ENCODE data around the gene OR1E1.
"Not testable (repeated sequence)": the region's sequence is repeated elsewhere in the genome, so short reads cannot be mapped to it uniquely, and the experiment has no call there.

The OR1E1 gene, protein sequence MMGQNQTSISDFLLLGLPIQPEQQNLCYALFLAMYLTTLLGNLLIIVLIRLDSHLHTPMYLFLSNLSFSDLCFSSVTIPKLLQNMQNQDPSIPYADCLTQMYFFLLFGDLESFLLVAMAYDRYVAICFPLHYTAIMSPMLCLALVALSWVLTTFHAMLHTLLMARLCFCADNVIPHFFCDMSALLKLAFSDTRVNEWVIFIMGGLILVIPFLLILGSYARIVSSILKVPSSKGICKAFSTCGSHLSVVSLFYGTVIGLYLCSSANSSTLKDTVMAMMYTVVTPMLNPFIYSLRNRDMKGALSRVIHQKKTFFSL
- total RNA-seq: 0 to 0.88 (median 0) reads per million in 17 experiments

DNA sequence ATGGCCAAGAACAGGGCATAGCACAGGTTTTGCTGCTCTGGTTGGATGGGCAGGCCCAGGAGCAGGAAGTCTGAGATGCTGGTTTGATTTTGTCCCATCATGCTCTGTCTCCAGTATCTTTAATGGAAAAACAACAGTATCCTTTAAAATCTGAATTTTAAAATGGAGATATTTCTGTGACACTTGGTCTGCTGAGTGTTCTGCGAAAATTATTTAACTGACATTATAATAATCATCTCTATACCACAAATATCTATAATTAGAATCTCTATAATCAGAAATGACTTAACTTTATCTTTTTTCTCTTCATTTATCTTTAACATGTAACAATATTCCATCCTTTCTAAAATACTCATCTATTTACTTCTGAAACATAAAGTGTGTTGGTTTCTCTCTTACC is at the start of gene OR1E1:
Gene OR1E1 (minus strand): TSS at position 101 of the 400 bp plus-strand sequence. CDS start 0 bp downstream, at position 101.
- DNase-seq: no peak

DNA sequence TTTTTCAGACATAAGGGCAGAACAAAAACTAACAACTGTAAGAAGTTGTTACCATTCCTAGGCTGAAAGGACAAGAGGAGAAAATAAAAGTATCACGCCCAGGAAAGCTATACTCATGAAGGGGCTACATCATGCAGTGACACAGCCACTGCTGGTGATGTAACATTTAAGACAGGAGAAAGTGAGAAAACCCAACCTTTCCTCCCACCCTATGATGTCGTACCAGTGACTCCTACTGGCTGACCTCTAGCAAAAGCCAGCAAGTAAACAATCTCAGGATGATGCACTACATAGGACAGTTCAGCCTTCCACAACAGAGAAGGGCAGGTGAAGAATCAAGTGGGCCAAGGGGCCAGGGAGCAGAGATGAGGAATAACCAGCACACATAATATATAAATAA is 49.4 kb upstream of the OR1E1 start:
- DNase-seq: peak in 3 of 4 experiments; percentile 29 to 44 (median 44)

DNA sequence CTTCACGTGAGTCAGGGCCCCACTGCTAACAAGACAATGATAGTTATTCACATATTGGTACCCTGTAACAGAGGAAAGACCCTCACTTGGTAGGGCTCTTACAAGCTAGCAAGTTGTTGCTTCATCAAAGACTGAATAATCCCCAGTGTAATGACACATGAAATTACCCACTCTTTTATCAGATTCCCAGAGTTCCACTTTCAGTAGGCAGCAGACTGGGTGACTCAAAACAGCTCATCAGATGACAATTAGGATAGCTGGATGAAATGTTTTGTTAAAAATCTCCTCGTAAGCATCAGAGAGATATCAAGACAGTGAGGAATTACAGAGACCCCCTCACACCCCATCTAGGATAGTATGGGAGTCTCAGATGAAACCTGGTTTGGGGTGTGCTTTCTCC is 42.2 kb upstream of the OR1E1 start:
- no peak for DNase-seq

DNA sequence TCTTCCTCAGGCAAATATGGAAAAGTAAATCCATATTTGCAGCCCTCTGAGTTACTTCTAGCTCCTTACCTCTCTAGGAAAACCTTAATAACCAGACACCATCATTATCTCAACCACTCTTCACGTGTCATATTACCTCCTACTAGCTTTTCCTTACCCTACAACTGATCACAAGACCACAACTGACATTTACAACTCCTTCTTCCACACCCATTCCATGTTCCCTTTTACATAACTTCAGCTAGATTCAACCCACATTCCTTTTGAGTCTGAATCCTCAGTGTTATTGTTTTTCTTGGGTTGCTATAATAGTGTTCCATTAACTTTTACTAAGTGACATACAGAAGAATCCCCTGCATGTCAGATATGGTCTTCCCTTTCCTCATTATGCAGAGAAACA is 40.2 kb upstream of the OR1E1 start:
- no peak for DNase-seq

DNA sequence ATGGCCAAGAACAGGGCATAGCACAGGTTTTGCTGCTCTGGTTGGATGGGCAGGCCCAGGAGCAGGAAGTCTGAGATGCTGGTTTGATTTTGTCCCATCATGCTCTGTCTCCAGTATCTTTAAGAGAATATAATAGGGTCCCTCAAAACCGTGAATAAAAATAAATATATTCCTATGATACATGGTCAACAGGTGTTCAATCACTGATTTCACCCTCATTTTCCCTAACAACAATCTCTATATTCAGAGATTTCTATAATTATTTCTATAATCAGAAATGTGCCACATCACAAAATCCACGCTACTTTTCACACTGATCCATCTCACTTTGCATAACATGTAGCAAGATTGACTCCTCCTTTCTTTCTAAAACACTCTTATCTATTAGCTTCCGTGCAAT is 35.5 kb upstream of the OR1E1 start, which contains the start of gene OR1E2:
Gene OR1E2 (minus strand): TSS at position 101 of the 400 bp plus-strand sequence. CDS start 0 bp downstream, at position 101.
- DNase-seq: no peak

DNA sequence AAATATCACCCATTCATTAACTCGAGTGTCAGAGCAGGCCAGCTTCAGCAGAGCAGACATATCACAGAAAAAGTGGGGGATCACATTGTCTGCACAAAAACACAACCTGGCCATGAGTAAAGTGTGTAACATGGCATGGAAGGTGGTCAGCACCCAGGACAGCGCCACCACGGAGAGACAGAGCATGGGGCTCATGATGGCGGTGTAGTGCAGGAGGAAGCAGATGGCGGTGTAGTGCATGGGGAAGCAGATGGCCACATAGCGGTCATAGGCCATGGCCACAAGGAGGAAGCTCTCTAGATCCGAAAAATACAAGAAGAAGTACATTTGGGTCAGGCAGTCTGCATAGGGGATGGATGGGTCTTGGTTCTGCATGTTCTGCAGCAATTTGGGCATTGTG is 35.0 kb upstream of the OR1E1 start:
- DNase-seq: peak; percentile 47 to 81 (median 76)

DNA sequence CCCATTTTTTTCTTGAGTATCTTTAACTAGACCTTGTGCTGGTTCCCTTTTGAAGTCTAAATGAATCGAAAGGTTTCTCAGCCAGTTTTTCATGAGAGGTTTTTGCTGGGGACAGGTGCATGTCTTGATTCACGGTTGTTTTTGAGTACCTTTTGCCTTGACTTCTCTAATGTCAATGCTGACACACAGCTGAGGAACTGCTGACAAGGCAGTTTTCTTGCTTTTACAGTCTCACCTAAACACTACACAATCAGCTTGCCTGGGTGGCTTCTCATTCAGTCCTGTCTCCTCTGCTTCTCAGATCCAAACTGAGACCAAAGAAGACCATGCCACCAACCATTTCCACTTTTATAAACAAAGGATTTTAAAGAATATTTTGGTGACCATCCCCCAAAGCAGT is 20.0 kb upstream of the OR1E1 start:
- DNase-seq: no peak

DNA sequence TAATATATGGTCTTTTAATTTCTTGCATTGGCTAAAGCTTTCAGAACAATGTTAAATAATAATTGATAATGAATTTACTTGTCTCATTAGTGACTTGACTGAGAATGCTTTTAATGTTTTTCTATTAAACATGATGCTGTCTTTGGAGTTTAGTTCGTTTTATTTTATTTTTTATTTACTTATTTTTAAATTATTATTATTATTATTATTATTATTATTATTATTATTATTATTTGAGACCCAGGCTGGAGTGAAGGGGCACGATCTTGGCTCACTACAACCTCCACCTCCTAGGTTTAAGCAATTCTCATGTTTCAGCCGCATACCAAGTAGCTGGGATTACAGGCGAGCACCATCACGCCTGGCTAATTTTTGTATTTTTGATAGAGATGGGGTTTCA is 17.4 kb upstream of the OR1E1 start:
- no peak for DNase-seq

DNA sequence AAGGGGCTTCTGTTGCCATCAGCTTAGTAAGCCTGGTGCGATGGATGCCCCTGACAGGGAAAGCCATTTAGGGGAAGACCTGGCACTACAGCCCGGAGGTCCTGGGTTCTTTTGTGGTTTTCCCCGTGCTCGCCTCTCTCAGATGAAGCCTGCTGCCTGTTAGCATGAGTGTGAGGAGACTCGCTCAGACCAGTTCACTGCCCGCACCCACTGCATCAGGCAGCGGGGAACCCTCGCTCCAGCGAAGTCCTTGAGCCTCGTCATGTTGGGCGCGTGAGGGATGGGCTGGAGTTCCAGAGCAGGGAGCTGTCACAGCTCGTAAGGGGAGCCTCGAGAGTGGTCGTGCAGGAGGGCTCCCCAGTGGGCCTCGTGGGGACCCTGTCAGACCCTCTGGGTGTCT is 14.0 kb upstream of the OR1E1 start:
- not testable (repeated sequence) for DNase-seq

DNA sequence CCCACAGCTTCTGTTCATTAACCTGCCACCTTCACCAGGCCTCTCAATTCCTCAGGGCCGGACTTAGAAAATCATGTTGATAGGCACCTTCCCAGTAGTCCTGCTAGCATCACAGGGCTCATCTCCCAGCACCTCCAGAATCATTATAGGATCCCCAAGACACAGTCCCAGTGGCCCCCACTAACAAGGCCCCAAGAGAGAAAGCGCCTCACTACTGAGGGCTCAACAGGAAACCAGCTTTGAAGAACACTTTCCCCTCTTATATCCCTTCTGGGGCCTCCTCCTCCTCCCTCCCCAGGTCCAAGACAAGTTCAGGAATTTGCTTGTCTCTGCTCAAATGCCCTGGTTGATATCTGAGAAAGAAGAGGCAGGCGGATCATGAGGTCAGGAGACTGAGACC is 12.9 kb upstream of the OR1E1 start, which contains the start of gene OR3A3:
Gene OR3A3 (plus strand): TSS at position 301 of the 400 bp plus-strand sequence.
- no peak for DNase-seq

DNA sequence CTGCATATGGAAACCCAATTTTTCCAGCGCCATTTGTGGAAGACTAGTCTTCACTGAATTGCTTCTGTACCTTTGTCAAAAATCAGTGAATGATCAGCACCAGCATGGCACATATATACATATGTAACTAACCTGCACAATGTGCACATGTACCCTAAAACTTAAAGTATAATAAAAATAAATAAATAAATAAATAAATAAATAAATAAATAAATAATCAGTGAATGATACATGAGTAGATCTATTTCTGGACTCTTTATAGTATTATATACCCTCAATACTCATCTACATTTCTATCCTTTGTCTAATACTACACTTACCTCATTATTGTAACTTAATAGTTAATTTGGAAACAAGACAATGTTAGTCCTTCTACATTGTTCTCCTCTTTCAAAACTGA is 5.6 kb upstream of the OR1E1 start:
- DNase-seq: not testable (repeated sequence)

DNA sequence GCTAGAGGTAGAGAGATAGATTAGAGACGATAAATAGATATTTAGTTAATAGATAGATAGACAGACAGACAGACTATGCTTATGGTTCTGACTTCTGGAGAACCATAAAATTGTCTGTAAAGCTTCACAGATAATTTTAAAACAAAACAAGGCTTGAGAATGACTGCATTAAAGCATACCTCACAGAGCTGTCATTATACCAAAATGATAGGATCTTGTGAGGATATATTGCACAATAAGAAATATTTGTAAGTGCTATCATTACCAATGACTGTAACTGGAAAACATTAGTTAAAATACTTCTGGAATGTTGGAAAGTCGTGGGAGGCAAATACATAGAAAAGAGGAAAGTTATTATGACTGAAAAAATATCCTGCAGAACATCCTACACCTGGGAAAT is 3.6 kb upstream of the OR1E1 start:
- no peak for DNase-seq

DNA sequence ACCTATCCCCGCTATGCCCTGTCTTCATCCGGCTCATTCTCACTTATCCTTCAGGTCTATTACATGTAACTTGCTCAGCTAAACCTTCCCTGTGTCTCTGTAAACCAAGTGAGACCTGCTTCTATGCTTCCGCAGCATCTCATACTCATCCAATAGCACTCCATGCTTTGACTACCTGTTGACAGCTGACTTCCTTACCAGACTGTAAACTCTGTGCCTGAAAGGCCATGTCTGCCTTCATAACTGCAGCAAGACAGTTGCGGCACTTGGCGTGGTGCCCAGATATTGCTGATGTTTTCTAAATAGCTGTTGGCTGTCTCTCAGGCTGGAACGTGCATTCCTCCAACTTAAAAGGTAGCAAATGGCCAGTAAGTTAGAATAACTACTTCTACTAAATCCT is 1.8 kb upstream of the OR1E1 start:
- DNase-seq: peak in 1 of 4 experiments; percentile 2

DNA sequence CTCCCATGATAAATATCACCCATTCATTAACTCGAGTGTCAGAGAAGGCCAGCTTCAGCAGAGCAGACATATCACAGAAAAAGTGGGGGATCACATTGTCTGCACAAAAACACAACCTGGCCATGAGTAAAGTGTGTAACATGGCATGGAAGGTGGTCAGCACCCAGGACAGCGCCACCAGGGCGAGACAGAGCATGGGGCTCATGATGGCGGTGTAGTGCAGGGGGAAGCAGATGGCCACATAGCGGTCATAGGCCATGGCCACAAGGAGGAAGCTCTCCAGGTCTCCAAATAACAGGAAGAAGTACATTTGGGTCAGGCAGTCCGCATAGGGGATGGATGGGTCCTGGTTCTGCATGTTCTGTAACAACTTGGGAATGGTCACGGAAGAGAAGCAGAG is 409 bp downstream of the OR1E1 start:
- peak; percentile 7 to 45 (median 29) for DNase-seq

DNA sequence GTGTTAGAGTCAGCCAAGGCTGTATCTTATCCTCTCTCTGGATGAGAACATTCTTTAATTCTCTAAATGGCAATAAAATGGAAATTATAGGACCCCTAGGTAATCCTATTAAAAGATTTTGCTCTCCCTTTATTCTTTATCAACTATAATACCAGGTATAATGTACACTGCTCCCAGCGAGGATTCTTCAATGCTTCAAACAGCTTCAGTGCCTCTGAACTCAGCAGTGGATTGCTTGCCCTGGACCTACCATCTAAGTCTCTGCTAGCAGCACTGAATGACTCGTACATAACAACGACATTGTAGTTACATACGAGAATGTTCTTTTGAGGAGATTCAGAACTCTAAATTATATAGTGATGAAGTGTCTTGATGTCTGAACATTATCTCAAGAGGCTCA is 8.4 kb downstream of the OR1E1 start:
- no peak for DNase-seq

DNA sequence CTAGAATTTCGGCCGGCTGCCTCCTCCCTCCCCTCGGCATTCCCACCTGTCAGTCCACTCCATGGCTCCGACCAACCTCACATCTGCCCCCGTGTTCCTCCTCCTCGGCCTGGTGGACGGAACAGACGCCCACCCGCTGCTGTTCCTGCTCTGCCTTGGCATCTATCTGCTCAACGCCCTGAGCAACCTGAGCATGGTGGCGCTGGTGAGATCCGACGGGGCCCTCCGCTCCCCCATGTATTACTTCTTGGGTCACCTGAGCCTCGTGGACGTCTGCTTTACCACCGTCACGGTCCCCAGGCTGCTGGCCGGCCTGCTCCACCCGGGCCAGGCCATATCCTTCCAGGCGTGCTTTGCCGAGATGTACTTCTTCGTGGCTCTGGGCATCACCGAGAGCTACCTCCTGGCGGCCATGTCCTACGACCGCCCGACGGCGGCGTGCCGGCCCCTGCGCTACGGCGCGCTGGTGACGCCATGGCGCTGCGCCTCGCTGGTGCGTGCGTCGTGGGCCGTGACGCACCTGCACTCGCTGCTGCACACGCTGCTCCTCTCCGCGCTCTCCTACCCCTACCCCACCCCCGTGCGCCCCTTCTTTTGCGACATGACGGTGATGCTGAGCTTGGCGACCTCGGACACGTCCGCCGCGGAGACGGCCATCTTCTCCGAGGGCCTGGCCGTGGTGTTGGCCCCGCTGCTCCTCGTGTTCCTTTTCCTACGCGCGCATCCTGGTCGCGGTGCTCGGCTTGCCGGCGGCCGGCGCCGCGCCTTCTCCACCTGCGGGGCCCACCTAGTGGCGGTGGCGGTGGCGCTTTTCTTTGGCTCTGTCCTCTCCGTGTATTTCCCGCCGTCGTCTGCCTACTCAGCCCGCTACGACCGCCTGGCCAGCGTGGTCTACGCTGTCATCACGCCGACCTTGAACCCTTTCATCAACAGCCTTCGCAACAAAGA is 12.1 kb downstream of the OR1E1 start, which contains the start of gene OR3A2:
Gene OR3A2 (minus strand): TSS at position 440 of the 948 bp plus-strand sequence.
- peak in 1 of 4 experiments; percentile 59 for DNase-seq

DNA sequence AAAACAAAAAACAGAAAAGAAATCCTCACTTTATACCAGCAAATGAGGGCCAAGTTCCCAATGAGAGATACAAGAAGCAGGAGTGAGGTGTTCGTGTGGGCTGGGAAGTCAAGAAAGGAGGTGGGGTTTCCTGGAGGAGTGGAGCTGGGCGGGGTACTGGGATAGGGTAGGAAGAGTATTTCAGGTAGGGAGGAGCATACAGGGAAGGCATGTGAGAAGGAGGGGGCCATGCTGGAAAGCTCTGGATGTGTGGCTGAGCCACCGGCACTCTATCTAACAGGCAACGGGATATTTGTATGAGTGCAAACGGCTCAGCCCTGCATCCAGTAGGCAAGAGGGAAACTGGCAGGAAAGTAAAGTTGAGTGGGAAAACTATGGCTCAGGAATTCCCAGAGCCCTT is 16.3 kb downstream of the OR1E1 start:
- DNase-seq: no peak

DNA sequence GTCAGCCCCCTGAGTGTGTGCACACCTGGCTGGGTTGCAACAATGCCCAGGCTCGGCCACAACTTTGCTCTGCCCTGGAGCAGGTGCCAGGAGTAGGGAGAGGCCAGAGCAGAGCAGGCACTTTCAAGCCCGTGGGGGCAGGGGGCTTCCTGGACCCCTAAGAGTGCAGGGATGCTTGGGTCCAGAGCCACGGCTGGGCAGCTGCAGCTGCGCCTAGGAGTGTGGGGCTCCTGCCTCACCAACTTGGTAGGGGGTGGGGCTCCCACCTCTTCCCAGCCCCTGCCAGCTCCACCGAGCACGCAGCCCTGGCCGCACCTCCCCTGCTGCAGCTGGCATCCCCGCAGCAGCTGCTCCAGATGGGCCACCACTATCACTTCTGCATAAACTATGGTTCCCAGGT is 19.9 kb downstream of the OR1E1 start:
- DNase-seq: no peak

DNA sequence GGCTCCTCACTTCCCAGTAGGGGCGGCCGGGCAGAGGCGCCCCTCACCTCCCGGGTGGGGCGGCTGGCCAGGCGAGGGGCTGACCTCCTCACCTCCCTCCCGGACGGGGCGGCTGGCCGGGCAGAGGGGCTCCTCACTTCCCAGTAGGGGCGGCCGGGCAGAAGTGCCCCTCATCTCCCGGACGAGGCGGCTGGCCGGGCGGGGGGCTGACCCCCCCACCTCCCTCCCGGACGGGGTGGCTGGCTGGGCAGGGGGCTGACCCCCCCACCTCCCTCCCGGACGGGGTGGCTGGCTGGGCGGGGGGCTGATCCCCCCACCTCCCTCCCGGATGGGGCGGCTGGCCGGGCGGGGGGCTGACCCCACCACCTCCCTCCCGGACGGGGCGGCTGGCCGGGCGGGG is 27.0 kb downstream of the OR1E1 start:
- not testable (repeated sequence) for DNase-seq
